H1 (cell line): ENCODE results near the gene CD248. TPM values are rescaled to one million over a fixed set of nuclear protein-coding genes. Genes with fewer than 3 reads are reported as not detected.

Source experiments
- ASH2L ChIP-seq: fragments of 200-600, 300-600 bp; sonication (generic); IDR thresholded peaks from one replicate; pipeline ENCODE4 v1.7.1; 2017; ENCODE audit warnings: low read length
- BACH1 ChIP-seq: IDR thresholded peaks from 2 replicates; pipeline ENCODE4 v1.6.1; 2012; ENCODE audit warnings: low read length, improper control_type of control experiment
- CBX5 ChIP-seq: fragments of 300-800, 300-1000 bp; sonication (generic); IDR thresholded peaks from 2 replicates; pipeline ENCODE4 v1.7.1; 2016; ENCODE audit warnings: antibody characterized with exemption, low read length, low read depth
- CREB1 ChIP-seq: IDR thresholded peaks from 2 replicates; pipeline ENCODE4 v1.6.1; 2012; ENCODE audit warnings: inconsistent platforms
- CTBP2 ChIP-seq: IDR thresholded peaks from 2 replicates; pipeline ENCODE4 v1.7.0; 2011; ENCODE audit warnings: borderline replicate concordance, mild to moderate bottlenecking, moderate library complexity, mixed read lengths, low read length; ENCODE audit not compliant: insufficient read depth, insufficient read length
- EP300 ChIP-seq, 2 experiments: IDR thresholded peaks; 1 replicate in 1 of 2; 2 replicates in 1 of 2; pipeline ENCODE4 v1.6.1; 2011 to 2012; ENCODE audit warnings: low read depth in 2 of 2, low read length in 2 of 2, mild to moderate bottlenecking in 2 of 2, borderline replicate concordance in 1 of 2, inconsistent platforms in 1 of 2, moderate library complexity in 1 of 2
- EZH2 ChIP-seq: fragments of 200-600 bp; sonication (generic); IDR thresholded peaks from 2 replicates; pipeline ENCODE4 v1.7.1; 2012; ENCODE audit warnings: low read depth, mild to moderate bottlenecking, moderate library complexity, low read length, inconsistent platforms; ENCODE audit not compliant: severe bottlenecking
- GTF2F1 ChIP-seq: IDR thresholded peaks from 2 replicates; pipeline ENCODE4 v1.6.1; 2012; ENCODE audit warnings: low read depth, low read length, improper control_type of control experiment, borderline replicate concordance
- HDAC6 ChIP-seq: IDR thresholded peaks from one replicate; pipeline ENCODE4 v1.7.1; 2012; ENCODE audit warnings: low read depth, mild to moderate bottlenecking, inconsistent platforms, low read length, moderate library complexity
- JUN ChIP-seq: IDR thresholded peaks from 2 replicates; pipeline ENCODE4 v1.6.1; 2011; ENCODE audit warnings: low read depth, mild to moderate bottlenecking, improper control_type of control experiment, low read length
- KDM1A ChIP-seq: fragments of 200-600, 300-600 bp; sonication (generic); IDR thresholded peaks from 2 replicates; pipeline ENCODE4 v1.7.1; 2016; ENCODE audit warnings: mild to moderate bottlenecking, low read length, borderline replicate concordance
- KDM5A ChIP-seq: fragments of 200-600 bp; IDR thresholded peaks from 2 replicates; pipeline ENCODE4 v1.7.1; 2012; ENCODE audit warnings: mild to moderate bottlenecking, low read length, inconsistent platforms, mixed read lengths
- PHF8 ChIP-seq: fragments of 200-600 bp; sonication (generic); conservative IDR thresholded peaks from 2 replicates; pipeline ENCODE4 v1.7.1; 2012; ENCODE audit warnings: low read depth, mild to moderate bottlenecking, inconsistent platforms, low read length, moderate library complexity
- POLR2AphosphoS5 ChIP-seq: IDR thresholded peaks from 2 replicates; pipeline ENCODE4 v1.6.1; 2011; ENCODE audit warnings: low read depth, low read length
- POU5F1 ChIP-seq: IDR thresholded peaks from 2 replicates; pipeline ENCODE4 v1.6.1; 2011; ENCODE audit warnings: low read depth, mild to moderate bottlenecking, low read length, moderate library complexity
- RBBP5 ChIP-seq: IDR thresholded peaks from 2 replicates; pipeline ENCODE4 v1.7.1; 2012; ENCODE audit warnings: low read depth, mild to moderate bottlenecking, inconsistent platforms, low read length, moderate library complexity, borderline replicate concordance
- RFX5 ChIP-seq: IDR thresholded peaks from 2 replicates; pipeline ENCODE4 v1.6.1; 2011; ENCODE audit warnings: low read depth, low read length, improper control_type of control experiment, borderline replicate concordance
- RNF2 ChIP-seq: fragments of 200-900, 300-1000 bp; sonication (generic); IDR thresholded peaks from 2 replicates; pipeline ENCODE4 v1.7.1; 2016; ENCODE audit warnings: borderline replicate concordance, low read depth, mild to moderate bottlenecking, antibody characterized with exemption, low read length; ENCODE audit not compliant: poor library complexity, severe bottlenecking; ENCODE audit errors: missing control alignments
- RXRA ChIP-seq: IDR thresholded peaks from 2 replicates; pipeline ENCODE4 v1.6.1; 2011; ENCODE audit warnings: low read depth, mild to moderate bottlenecking, low read length, moderate library complexity; ENCODE audit not compliant: insufficient read depth
- SIRT6 ChIP-seq: IDR thresholded peaks from one replicate; pipeline ENCODE4 v1.7.1; 2012; ENCODE audit warnings: low read length, inconsistent platforms
- SUZ12 ChIP-seq: fragments of 200-600 bp; sonication (generic); IDR thresholded peaks from 2 replicates; pipeline ENCODE4 v1.6.1; 2012; ENCODE audit warnings: mild to moderate bottlenecking, inconsistent platforms, low read length, moderate library complexity, mixed read lengths
- TAF1 ChIP-seq: IDR thresholded peaks from 2 replicates; pipeline ENCODE4 v1.6.1; 2011; ENCODE audit warnings: mild to moderate bottlenecking, low read depth, low read length
- TEAD4 ChIP-seq: IDR thresholded peaks from 2 replicates; pipeline ENCODE4 v1.6.1; 2012; ENCODE audit warnings: low read depth, low read length, inconsistent platforms, mixed read lengths
- YY1 ChIP-seq: IDR thresholded peaks from 2 replicates; pipeline ENCODE4 v1.6.1; 2011; ENCODE audit warnings: low read depth, mild to moderate bottlenecking, low read length
- polyA plus RNA-seq, 7 experiments: library from polyadenylated mRNA; depleted of rRNA in 3 of 7; stranded (reverse) in 5 of 7; unstranded in 2 of 7; fragments of >200 nt in 5 of 7; fragments of 200-250 nt in 2 of 7; gene quantifications; 1 replicate in 5 of 7; 2 replicates in 1 of 7; 4 replicates in 1 of 7; pipeline versions ENCODE4 v1.2.1 to v1.2.3, GENCODE V29; 2011 to 2013; ENCODE audit warnings: missing spikeins in 2 of 7, mixed read lengths in 2 of 7
- total RNA-seq: library from RNA; stranded (reverse); fragmentation: NEBNext Ultra II Directional; extraction: Animal tissue kit (Norgen Biotek cat#: 25700); gene quantifications from 2 replicates; pipeline ENCODE4 v1.2.1, GENCODE V29; 2021
- TF ChIP-seq, protein P1 (sequence below): IDR thresholded peaks from 2 replicates; pipeline ENCODE4 v1.6.1; 2012; ENCODE audit warnings: inconsistent platforms

The CD248 gene
- total and polyA plus RNA-seq, 2 of the 8 experiments (the other 6 are each of a cell fraction or from before 2014, with no cell fraction given): 2.7 to 3.9 TPM

DNA sequence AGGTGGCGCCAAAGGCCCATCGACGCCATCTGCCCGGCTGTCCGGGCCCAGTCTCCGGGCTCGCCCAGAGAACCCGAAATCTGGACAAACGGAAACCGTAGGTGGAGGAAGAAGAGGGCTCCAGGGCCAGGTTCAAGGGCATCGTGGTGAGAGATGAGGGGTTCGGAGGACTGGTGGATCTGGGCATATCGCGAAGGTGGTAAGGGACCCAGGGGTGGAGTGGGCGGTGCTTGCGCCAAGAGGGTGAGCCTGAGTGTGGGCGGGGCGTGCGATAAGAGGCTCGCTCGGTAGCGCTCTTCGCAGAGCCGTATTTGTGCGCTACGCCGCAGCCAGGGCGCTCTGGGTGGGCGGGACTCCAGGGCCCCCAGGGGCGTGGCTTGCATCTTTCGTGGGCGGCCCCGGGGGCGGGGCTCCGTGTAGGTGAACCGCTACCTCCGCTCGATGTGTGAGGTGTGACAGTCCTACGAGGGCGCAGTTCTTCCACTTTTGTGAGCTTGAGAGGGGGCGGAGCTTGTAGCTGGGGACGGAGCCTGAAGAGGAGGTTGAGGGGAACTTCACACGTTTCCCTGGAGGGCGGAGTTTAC, 4.8 kb downstream of the CD248 start (continued):
- TF ChIP-seq KDM1A: peak; percentile 41; the same call in 1 of the 2 replicates
- TF ChIP-seq PHF8: no peak; the same call in 1 of the 2 replicates
- TF ChIP-seq CBX5: no peak
- TF ChIP-seq SUZ12: no peak
- TF ChIP-seq TAF1: peak; percentile 39; the same call in 1 of the 2 replicates
- peak; percentile 61 for TF ChIP-seq CREB1
- no peak for TF ChIP-seq RFX5
- TF ChIP-seq POU5F1: no peak
- TF ChIP-seq EZH2: no peak
- TF ChIP-seq BACH1: peak; percentile 16; the same call in 1 of the 2 replicates
- peak; percentile 37; the same call in 1 of the 2 replicates for TF ChIP-seq RBBP5
- TF ChIP-seq ASH2L: no peak
- TF ChIP-seq CTBP2: no peak
- no peak for TF ChIP-seq RNF2
- no peak for TF ChIP-seq EP300 (IDR thresholded peaks at IDR 0.05; ENCODE audit: borderline replicate concordance in 1 of 2, low read depth in 2 of 2, low read length in 2 of 2)
- peak; percentile 56; the same call in 1 of the 2 replicates for TF ChIP-seq YY1
- TF ChIP-seq RXRA: no peak
- no peak for TF ChIP-seq GTF2F1
- no peak for TF ChIP-seq TEAD4
- TF ChIP-seq, protein P1, sequence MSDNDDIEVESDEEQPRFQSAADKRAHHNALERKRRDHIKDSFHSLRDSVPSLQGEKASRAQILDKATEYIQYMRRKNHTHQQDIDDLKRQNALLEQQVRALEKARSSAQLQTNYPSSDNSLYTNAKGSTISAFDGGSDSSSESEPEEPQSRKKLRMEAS: peak; percentile 83
- 0 out of 2 replicates have a peak, but pooled peaks have one; percentile 31 for TF ChIP-seq KDM5A
- no peak for TF ChIP-seq JUN
- no peak; the same call in 1 of the 2 replicates for TF ChIP-seq POLR2AphosphoS5
- no peak for TF ChIP-seq SIRT6
- TF ChIP-seq HDAC6: no peak
